Measurements from ENCODE around the gene AQP6. TPM values are rescaled to one million over a fixed set of nuclear protein-coding genes. Genes with fewer than 3 reads are reported as not detected.

Gene AQP6
- total and polyA plus RNA-seq, 10 of the 15 experiments (the other 5 are each of a cell fraction or from before 2014, with no cell fraction given): not detected

GRCh38 chr12:49965836-49966235 lies 6.9 kb upstream of the AQP6 start:
- H3K79me2 ChIP-seq (ENCODE audit: control insufficient read depth, insufficient read depth, low read length): no peaks in the 10 kb centered on the region
- ChIA-PET SMC1A (ENCODE audit: uncharacterized antibody, unreplicated experiment) (interaction anchor here (1.0 to 4.2 kb wide), 8 partner anchors 20 to 963 kb away, joined by 3 to 25 read pairs (median 4); partner anchors contain the start of gene COX14), POLR2A (interaction anchor here (0.6 kb wide), 1 partner anchor 207 kb away, joined by 3 read pairs; no protein-coding TSS in a partner anchor), RAD21 (ENCODE audit: unreplicated experiment) (interaction anchor here (1.0 to 5.1 kb wide), 8 partner anchors 10 to 196 kb away, joined by 3 to 74 read pairs (median 4); no protein-coding TSS in a partner anchor), CTCF (interaction anchor here (0.6 to 5.9 kb wide), 20 partner anchors 8 to 394 kb away, joined by 3 to 121 read pairs (median 11); partner anchors contain the start of gene AQP2)
- no peak for DNase-seq (ENCODE audit: low read depth, low spot score)
- no peaks in the 10 kb centered on the region; the same call in 2 of the 3 replicates for H3K9me3 ChIP-seq (replicated peaks; ENCODE audit: control insufficient read depth, insufficient read depth, low read length)
- H3K4me3 ChIP-seq: no peak overlapping the region
- no peak overlapping the region for H2AFZ ChIP-seq (ENCODE audit: control insufficient read depth, low read depth, low read length)
- WGBS (ENCODE audit: insufficient coverage, insufficient replicate concordance, low lambda C conversion rate, missing lambda C conversion rate): 18% methylated on average over 6 of the region's 6 CpGs
- intact Hi-C loops (cut with micrococcal nuclease; ENCODE audit: unreplicated experiment): loop anchor here (5.0 kb wide), 1 partner anchor 211 kb away; no protein-coding TSS in a partner anchor
- no peak for FAIRE-seq
- TF ChIP-seq ZZZ3 (IDR thresholded peaks at IDR 0.05; ENCODE audit: control insufficient read depth, insufficient read length, low read depth) (no peak), BCL11A (IDR thresholded peaks at IDR 0.05; ENCODE audit: low read depth, low read length) (no peak), ZNF622 (IDR thresholded peaks at IDR 0.05) (no peak), SUZ12 (IDR thresholded peaks at IDR 0.05; ENCODE audit: unreplicated experiment) (no peak), SMAD1 (IDR thresholded peaks at IDR 0.05; ENCODE audit: low read depth, partially characterized antibody) (no peak), E2F8 (IDR thresholded peaks at IDR 0.05; ENCODE audit: low read depth, partially characterized antibody) (no peak), NFIC (IDR thresholded peaks at IDR 0.05; ENCODE audit: low read depth, low read length) (no peak), CHD1 (IDR thresholded peaks at IDR 0.05; ENCODE audit: low read depth, low read length) (no peak), POLR2A (IDR thresholded peaks at IDR 0.05; ENCODE audit: low read depth, low read length) (no peak), STAT1 (conservative IDR thresholded peaks at IDR 0.05) (no peak), RBBP5 (conservative IDR thresholded peaks at IDR 0.05) (no peak), BACH1 (IDR thresholded peaks at IDR 0.05; ENCODE audit: borderline replicate concordance) (no peak), TCF7 (IDR thresholded peaks at IDR 0.05; ENCODE audit: borderline replicate concordance) (no peak)
- TF ChIP-seq, protein P1, sequence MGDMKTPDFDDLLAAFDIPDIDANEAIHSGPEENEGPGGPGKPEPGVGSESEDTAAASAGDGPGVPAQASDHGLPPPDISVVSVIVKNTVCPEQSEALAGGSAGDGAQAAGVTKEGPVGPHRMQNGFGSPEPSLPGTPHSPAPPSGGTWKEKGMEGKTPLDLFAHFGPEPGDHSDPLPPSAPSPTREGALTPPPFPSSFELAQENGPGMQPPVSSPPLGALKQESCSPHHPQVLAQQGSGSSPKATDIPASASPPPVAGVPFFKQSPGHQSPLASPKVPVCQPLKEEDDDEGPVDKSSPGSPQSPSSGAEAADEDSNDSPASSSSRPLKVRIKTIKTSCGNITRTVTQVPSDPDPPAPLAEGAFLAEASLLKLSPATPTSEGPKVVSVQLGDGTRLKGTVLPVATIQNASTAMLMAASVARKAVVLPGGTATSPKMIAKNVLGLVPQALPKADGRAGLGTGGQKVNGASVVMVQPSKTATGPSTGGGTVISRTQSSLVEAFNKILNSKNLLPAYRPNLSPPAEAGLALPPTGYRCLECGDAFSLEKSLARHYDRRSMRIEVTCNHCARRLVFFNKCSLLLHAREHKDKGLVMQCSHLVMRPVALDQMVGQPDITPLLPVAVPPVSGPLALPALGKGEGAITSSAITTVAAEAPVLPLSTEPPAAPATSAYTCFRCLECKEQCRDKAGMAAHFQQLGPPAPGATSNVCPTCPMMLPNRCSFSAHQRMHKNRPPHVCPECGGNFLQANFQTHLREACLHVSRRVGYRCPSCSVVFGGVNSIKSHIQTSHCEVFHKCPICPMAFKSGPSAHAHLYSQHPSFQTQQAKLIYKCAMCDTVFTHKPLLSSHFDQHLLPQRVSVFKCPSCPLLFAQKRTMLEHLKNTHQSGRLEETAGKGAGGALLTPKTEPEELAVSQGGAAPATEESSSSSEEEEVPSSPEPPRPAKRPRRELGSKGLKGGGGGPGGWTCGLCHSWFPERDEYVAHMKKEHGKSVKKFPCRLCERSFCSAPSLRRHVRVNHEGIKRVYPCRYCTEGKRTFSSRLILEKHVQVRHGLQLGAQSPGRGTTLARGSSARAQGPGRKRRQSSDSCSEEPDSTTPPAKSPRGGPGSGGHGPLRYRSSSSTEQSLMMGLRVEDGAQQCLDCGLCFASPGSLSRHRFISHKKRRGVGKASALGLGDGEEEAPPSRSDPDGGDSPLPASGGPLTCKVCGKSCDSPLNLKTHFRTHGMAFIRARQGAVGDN (IDR thresholded peaks at IDR 0.05): no peak
- TF ChIP-seq, protein P2, sequence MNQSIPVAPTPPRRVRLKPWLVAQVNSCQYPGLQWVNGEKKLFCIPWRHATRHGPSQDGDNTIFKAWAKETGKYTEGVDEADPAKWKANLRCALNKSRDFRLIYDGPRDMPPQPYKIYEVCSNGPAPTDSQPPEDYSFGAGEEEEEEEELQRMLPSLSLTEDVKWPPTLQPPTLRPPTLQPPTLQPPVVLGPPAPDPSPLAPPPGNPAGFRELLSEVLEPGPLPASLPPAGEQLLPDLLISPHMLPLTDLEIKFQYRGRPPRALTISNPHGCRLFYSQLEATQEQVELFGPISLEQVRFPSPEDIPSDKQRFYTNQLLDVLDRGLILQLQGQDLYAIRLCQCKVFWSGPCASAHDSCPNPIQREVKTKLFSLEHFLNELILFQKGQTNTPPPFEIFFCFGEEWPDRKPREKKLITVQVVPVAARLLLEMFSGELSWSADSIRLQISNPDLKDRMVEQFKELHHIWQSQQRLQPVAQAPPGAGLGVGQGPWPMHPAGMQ (IDR thresholded peaks at IDR 0.05; ENCODE audit: borderline replicate concordance): no peak
- no peaks in the 10 kb centered on the region for H3K36me3 ChIP-seq (ENCODE audit: control insufficient read depth in 2 of 2, insufficient read depth in 2 of 2, low read length in 1 of 2)
- in situ Hi-C loops (cut with MboI): no loop called here
- no peaks in the 10 kb centered on the region for H4K20me1 ChIP-seq (ENCODE audit: control insufficient read depth, insufficient read depth)
- BruUV-seq (replicated peaks): no TSS peak
- peaks cover 8% of the 10 kb centered on the region for H3K4me1 ChIP-seq (ENCODE audit: control insufficient read depth, insufficient read depth, low read length)
- H3K4me2 ChIP-seq (ENCODE audit: control insufficient read depth, insufficient read depth): no peak overlapping the region
- no peak overlapping the region for H3K9ac ChIP-seq (ENCODE audit: control insufficient read depth, insufficient read depth, low read length)
- ATAC-seq: no peak
- no peak overlapping the region for H3K27ac ChIP-seq (ENCODE audit: control insufficient read depth, insufficient read depth)
- peaks cover 5 to 11% of the 10 kb centered on the region in 2 experiments; a peak in 3 of 4 replicates for H3K27me3 ChIP-seq (replicated peaks in 1 of 2; ENCODE audit: control insufficient read depth in 2 of 2, insufficient read depth in 2 of 2, low read length in 1 of 2)
